HG03045 (cell line): ENCODE data around the gene ANKH.
A peak's percentile ranks its signal among the peaks of the same experiment; 100 is the strongest.
"Not testable (repeated sequence)": the region's sequence is repeated elsewhere in the genome, so short reads cannot be mapped to it uniquely, and the experiment has no call there.

Experiments
- ATAC-seq: cut with Tn5 transposase; IDR thresholded peaks from one replicate; pipeline ENCODE4 v1.9.1; 2021; ENCODE audit warnings: mild to moderate bottlenecking, moderate library complexity; ENCODE audit not compliant: unreplicated experiment

Gene ANKH

GRCh38 chr5:14797385-14797784 is 74.2 kb downstream of the ANKH start:
- ATAC-seq = not testable (repeated sequence)

DNA sequence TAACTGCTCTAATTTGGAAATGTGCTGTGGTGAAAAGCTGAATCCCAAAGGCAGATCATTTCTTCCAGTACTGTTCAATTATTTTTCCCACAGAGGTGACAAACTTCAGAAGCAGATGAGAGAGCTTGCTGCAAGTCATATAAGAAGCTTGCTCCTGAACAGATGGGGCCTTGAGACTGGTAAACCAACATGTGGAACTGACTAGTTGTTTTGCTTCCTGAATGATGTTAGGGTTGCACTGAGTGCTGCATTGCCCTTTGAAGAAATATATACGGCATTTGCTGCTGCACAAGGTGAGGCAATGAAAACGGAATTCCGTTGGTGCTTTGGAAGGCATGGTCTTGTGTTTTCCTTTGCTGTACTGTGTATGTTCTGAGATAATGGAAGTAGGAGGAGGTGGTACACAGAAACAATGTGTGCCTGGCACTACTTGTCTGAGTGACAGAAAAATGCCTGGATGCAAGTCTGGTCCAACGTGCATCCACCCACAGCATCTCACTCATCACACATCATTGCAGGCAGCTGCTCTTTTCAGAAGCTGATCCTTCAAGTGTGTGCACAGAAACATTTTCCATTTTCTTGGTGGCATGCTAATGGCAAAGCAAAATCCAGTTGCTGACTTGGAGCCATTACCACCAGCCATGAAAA is 76.9 kb downstream of the ANKH start:
- ATAC-seq = no peak

DNA sequence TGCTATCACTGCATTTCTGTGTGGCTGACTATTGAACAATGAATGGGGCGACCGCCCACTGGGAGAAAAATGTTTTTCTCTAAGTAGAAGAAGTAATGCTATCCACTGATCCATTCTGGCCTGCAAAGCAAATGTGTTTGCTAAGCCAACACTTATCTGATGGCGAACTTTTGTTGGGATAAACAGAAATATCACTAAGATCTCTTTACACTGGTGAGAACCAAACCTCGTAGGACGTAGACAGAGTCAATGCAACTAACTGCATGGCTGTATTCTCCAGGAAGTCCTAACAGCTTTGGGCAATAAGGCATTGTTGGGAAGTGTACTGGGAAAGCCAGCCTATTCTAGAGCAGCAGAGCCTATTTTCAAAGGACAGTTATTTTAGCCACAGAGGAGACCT is 77.7 kb downstream of the ANKH start:
- ATAC-seq = no peak

GRCh38 chr5:14790911-14791310 is 80.7 kb downstream of the ANKH start:
- ATAC-seq = no peak

- no peak for ATAC-seq
These were observed 81.4 kb downstream of the ANKH start for GRCh38 chr5:14790220-14790619.

DNA sequence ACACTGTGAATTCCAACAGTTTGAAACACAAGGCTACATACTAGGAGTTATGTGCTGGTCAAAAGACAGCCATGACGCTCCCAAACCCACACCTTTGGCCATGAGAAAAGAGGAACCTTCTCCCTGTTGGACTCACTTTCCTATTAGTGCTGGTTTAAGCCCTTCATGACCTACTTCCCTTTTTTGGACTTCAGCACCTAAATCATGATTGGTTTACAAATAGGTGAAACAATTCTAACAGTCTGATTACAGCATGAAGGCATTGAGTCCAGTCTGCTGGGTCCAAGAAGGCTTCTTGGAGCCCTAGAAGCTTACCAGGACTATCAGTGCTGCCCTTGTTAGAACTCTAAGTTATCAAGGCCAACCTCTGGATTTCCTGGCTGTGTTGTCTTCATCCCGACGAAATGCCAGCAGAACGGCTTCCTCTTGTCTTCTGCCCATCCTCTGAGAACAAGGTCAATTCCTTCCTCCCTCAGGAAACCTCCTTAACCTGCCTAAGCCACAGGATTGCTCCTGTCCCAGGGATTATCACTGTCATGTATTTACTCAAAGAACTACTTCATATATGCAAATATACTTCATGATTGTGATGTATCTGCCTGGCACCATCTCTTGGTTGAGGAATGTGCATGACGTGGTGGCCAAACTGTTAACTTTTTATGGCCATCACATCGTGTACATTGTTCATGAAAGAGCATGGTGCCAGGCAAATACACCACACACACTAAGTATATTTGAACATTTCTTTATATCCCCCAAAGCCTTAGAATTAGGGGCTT is 83.6 kb downstream of the ANKH start:
- ATAC-seq = no peak

DNA sequence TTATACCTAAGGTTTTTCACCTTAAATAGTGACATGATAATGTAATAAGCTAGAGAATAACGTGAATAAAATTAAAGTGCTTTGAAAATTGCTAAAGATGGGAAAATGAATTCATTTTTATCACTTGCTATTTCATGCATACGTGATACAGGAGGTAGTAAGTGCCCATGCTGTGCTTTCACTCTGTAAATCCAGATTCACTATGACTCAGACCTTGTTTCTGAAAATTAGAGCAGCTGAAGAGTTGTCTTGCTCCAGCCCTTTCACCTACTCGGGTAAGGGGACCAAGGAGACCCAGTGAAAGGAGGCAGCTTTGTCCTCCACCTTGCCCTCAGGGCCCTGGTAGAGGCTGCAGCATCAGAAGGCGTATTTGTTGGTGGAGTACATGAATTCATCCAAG is 87.9 kb downstream of the ANKH start:
- peak; percentile 55 for ATAC-seq

DNA sequence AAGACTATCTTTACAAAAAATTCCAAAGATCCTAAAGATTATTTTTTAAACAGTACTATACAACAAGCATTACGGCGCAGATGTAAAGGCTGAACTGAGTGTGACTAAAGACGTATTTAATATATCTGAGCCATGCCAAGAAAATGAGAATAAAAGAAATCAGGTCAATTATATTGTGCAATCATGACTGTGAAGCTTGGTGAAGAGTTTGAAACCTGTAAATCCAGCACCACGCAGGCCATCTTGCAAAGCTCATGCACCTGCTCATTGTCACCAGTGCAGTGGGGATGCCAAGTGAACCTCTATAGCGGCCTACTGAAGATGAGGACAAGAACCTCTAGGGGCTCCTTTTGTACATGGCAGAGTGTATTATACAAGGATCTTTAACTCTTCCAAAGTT is 89.0 kb downstream of the ANKH start:
- ATAC-seq = no peak

DNA sequence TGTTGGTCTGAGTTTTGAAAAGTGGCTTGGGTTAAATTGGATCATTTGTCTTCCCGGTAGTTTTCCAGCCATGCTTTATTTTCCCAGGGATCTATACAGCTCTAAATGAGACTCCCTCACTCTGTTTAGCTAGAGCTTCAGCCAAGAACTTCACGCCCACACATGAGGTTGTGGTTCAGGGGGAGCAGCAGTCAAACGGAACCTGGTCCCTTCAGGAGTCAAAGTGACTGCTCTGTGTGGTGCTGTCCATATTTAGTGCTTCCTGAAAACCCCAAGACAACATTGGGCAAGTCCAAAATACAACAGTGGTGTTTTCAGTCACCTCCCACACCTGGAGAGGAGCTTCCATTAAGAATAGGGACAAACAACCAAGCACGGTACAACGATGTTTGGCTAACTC is 90.5 kb downstream of the ANKH start:
- ATAC-seq = no peak

- ATAC-seq = no peak
These were observed 91.6 kb downstream of the ANKH start for GRCh38 chr5:14779975-14780374.

- no peak for ATAC-seq
These were observed 92.8 kb downstream of the ANKH start for GRCh38 chr5:14778792-14779070.

DNA sequence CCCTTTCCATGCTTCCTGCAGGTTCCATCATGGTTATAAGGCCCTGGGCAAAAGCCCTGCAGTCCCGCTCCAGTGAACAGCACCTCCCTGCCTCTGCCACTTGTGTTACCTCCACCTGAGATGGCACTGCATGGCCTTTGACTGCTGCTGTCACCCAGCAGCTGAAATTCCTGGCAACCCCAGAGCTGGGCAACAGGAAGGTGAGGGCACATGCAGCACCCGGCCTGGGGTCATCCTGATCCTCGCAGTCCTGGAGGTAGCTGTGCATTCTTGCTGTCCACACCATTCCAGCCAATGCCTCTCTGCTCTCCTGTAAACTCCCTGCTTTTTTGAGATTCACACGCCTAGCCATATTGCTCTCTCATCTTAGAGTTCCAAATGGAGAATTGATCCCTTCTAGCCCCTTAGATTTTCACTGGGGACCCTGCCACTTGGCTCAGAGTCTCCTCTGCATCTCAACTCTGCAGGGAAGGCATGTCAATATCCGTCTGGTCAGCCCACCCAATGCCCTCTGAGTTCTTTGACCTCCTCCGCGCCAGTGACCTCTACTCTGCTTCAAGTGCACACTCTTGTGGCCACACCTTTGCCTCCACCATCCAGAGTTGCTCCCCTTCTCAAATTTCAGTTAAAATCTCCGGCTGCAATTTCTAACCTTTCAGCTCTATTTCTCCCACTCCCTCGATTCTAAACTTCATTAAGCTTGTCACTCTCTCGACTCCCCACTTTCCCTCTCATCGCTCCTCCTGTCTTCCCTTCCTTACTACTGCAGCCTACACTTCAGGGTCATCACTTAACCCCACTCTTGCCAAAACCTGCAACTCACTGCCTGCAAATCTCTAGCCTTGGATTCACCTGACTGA is 93.4 kb downstream of the ANKH start:
- no peak for ATAC-seq

DNA sequence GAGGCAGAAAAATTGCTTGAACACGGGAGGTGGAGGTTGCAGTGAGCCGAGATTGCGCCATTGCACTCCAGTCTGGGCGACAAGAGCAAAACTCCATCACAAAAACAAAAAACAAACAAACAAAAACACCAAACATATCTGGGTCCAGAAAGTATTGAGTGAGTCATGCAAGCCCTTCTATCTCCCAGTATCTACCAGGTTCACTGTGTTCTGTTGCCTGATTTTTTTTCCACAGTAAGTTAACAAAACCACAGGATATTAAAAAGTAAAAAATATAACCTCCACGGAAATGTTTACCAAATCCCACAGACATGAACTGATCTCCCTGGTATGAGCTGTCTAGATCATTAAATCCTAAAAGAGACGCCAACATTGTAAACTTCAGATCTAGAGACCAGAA is 94.4 kb downstream of the ANKH start:
- no peak for ATAC-seq

DNA sequence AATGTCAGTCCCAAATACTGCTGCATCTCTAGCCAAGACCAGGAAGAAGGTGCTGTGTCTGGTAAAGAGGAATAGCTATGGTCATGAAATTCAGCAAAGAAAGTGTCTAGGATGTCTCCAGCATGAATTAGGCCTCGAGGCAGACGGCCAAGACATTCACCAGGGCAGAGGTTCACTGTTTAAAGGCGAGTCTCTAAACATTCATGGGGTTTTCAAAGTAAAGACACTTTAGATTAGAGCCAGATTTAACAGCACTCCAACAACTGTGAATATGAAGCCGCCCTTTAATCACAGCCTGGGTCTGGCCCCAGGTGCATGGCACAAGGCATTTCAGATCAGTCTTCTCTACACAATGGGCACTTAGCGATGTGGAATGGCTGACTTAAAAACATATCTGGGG is 95.0 kb downstream of the ANKH start:
- ATAC-seq = no peak

GRCh38 chr5:14775857-14776256 is 95.7 kb downstream of the ANKH start:
- no peak for ATAC-seq

DNA sequence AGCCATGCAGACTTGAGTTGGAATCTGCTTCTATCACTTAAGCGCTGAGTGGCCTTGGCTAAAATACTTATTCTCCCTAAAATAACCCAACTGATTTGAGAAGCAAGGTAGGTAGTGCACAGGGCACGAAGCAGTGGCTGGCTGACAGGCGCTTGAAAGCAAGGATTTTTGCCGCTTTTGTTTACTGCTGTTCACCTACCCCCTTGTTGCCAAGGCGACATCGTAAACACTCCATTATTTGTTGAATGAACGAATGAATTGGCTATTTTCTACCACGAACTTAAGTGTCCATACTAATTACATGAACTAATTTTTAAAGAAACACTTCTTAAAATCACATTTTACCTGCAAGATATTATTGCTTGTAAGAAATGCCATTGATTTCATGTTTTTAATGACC is 98.0 kb downstream of the ANKH start:
- ATAC-seq = no peak

GRCh38 chr5:14771972-14772371 is 99.6 kb downstream of the ANKH start:
- no peak for ATAC-seq

- ATAC-seq = no peak
These were observed 100.4 kb downstream of the ANKH start for GRCh38 chr5:14771189-14771588.

GRCh38 chr5:14768508-14769365 is 102.8 kb downstream of the ANKH start:
- ATAC-seq = no peak

GRCh38 chr5:14767735-14768507 is 103.7 kb downstream of the ANKH start:
- no peak for ATAC-seq
